Measurements from ENCODE around the gene SLAIN2. TPM values are rescaled to one million over a fixed set of nuclear protein-coding genes. Genes with fewer than 3 reads are reported as not detected.
A peak's percentile ranks its signal among the peaks of the same experiment; 100 is the strongest.
"Not testable (repeated sequence)": the region's sequence is repeated elsewhere in the genome, so short reads cannot be mapped to it uniquely, and the experiment has no call there.

Gene SLAIN2
- total RNA-seq, 2 donors from 2014 or later, result 42.7 to 59.2 TPM

GRCh38 chr4:48446642-48447041 is 105.3 kb downstream of the SLAIN2 start:
- ATAC-seq (no peak), DNase-seq (ENCODE audit: low spot score in 2 of 2) (no peak)
- Mint-ChIP-seq H3K27ac (no peak overlapping the region), H3K36me3 (no peaks in the 10 kb centered on the region), H3K9me3 (no peaks in the 10 kb centered on the region)

DNA sequence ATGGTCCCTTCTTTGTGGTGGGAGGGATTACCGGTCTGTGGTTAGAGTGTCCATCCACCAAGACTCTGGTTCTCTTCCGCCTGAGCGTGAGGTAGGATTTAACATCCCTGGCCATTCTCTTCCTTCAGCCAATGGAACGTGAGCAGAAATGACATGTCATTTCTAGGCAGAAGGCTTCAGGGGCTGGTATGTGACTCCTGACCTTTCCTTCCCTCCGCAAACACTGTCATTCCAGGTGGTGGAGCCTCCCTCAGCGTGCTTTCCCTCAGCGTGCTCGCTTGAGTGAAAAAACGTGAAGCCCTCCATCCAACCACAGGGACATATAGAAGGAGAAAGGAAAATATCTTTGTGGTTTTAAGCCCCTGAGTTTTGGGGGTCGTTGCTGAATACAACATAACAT is 107.8 kb downstream of the SLAIN2 start:
- no peak overlapping the region for H3K27ac Mint-ChIP-seq
- ATAC-seq (peak in 1 of 2 donors; percentile 30), DNase-seq (ENCODE audit: low spot score in 2 of 2) (no peak)
- no peaks in the 10 kb centered on the region for H3K36me3 Mint-ChIP-seq
- H3K9me3 Mint-ChIP-seq, result no peaks in the 10 kb centered on the region

- Mint-ChIP-seq H3K36me3 (no peaks in the 10 kb centered on the region), H3K9me3 (no peaks in the 10 kb centered on the region), H3K27ac (no peak overlapping the region)
- peak; percentile 28 to 54 for ATAC-seq
- no peak for DNase-seq (ENCODE audit: low spot score in 2 of 2)
These were observed 109.4 kb downstream of the SLAIN2 start for GRCh38 chr4:48450740-48451139.

- H3K27ac Mint-ChIP-seq, ATAC-seq, H3K36me3 Mint-ChIP-seq: not testable (repeated sequence)
These were observed 110.3 kb downstream of the SLAIN2 start for GRCh38 chr4:48451656-48452055.

GRCh38 chr4:48454591-48454990 is 113.3 kb downstream of the SLAIN2 start:
- Mint-ChIP-seq H3K36me3 (no peaks in the 10 kb centered on the region), H3K27ac (no peak overlapping the region), H3K9me3 (peaks cover 0 to 4% of the 10 kb centered on the region in 2 donors)
- ATAC-seq (no peak), DNase-seq (ENCODE audit: low spot score in 2 of 2) (no peak)

More at GRCh38 chr4:48451656-48452055, 110.3 kb downstream of the SLAIN2 start:
- not testable (repeated sequence) for H3K9me3 Mint-ChIP-seq; DNase-seq (ENCODE audit: low spot score in 2 of 2)

DNA sequence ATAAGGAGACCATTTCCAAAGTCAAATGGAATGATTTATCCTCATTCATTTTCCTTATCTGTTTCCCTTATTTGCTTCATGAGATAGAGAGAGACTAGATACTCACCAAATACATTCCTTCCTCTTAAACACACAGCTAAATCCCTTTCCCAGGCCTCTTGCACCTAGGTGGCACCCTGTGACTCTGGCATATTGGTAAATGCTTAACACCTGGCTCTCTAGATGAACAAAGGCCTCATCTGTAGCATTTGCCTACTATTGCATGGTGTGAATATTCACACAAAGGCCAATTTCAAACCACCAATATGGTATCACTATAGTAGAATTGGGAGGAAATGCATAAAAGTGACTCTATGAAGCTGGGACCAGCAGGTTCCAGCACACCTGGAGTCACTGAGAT is 119.7 kb downstream of the SLAIN2 start:
- DNase-seq (ENCODE audit: low spot score in 2 of 2), result no peak

GRCh38 chr4:48462363-48462762 is 121.0 kb downstream of the SLAIN2 start:
- no peak overlapping the region for H3K27ac Mint-ChIP-seq
- H3K36me3 Mint-ChIP-seq, result no peaks in the 10 kb centered on the region
- ATAC-seq (no peak), DNase-seq (ENCODE audit: low spot score in 2 of 2) (no peak)
- no peaks in the 10 kb centered on the region for H3K9me3 Mint-ChIP-seq

More for the DNA sequence above, 119.7 kb downstream of the SLAIN2 start:
- no peak for ATAC-seq
- peaks cover 0 to 4% of the 10 kb centered on the region in 2 donors for H3K9me3 Mint-ChIP-seq
- H3K36me3 Mint-ChIP-seq, result no peaks in the 10 kb centered on the region
- no peak overlapping the region for H3K27ac Mint-ChIP-seq

DNA sequence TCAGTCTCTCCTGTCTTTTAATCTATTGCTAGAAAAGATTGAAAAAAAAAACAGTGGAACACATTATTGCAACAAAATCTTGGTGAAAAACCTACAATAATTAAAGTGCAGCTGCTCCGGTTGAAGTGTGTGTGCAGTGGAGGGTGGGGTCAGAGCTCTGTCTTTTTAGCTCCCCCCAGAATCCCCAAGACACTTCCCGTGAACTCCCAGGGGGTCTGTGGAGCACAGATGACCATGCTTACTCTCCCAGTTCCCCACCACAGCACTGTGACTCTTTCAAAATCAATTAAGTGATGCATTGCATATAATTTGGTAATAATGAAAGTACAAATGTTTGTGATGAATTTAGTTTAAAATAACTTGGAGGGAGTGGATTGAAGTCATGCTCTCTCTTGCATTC is 126.1 kb downstream of the SLAIN2 start:
- Mint-ChIP-seq H3K27ac (no peak overlapping the region), H3K36me3 (no peaks in the 10 kb centered on the region)
- no peak for ATAC-seq

GRCh38 chr4:48467891-48468290 is 126.6 kb downstream of the SLAIN2 start:
- Mint-ChIP-seq H3K36me3 (no peaks in the 10 kb centered on the region), H3K27ac (no peak overlapping the region), H3K9me3 (no peaks in the 10 kb centered on the region)
- no peak for ATAC-seq
- no peak for DNase-seq (ENCODE audit: low spot score in 2 of 2)

More for the DNA sequence above, 126.1 kb downstream of the SLAIN2 start:
- DNase-seq (ENCODE audit: low spot score in 2 of 2), result no peak
- no peaks in the 10 kb centered on the region for H3K9me3 Mint-ChIP-seq

DNA sequence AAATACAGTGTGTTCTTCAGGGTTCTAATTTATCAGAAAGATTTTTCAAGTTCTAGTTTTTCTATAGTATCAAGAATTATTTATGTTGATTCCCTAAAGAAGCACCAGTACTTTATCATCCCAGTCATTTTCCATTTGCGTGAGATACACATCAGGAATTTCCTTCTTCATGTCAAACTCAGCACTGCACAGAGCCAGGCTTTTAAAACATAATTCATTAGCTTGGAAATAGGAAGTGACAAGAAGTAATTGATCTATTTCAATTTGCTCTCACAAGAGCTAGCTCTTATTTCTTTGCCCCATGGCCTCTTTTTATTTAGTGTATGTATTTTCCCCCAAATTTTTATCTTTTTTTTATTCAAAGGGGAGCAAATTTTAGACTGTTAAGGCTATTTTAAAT is 128.8 kb downstream of the SLAIN2 start:
- DNase-seq (ENCODE audit: low spot score in 2 of 2) (no peak), ATAC-seq (no peak)
- Mint-ChIP-seq H3K36me3 (no peaks in the 10 kb centered on the region), H3K9me3 (no peaks in the 10 kb centered on the region), H3K27ac (no peak overlapping the region)

DNA sequence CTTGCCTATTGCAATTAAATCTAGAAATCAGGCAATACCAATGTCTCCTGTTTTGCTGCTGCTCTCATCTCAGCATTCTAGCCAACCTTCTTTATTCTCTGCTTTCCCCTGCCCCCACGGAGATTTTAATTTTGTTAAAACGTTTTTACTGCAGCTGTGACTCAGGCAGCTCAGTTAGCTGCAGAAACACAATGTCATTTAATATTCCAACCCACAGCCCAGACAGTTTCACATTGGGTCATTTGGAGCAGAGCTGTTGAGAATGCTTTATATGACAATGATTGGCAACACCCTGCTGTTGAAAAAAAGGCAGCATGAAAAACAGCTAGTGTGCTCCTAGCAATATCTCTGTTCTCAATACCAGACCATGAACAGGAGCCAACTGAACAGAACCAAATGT is 129.2 kb downstream of the SLAIN2 start:
- DNase-seq (ENCODE audit: low spot score in 2 of 2) (no peak), ATAC-seq (peak in 1 of 2 donors; percentile 30)
- H3K27ac Mint-ChIP-seq, result no peak overlapping the region
- no peaks in the 10 kb centered on the region for H3K36me3 Mint-ChIP-seq
- no peaks in the 10 kb centered on the region for H3K9me3 Mint-ChIP-seq

DNA sequence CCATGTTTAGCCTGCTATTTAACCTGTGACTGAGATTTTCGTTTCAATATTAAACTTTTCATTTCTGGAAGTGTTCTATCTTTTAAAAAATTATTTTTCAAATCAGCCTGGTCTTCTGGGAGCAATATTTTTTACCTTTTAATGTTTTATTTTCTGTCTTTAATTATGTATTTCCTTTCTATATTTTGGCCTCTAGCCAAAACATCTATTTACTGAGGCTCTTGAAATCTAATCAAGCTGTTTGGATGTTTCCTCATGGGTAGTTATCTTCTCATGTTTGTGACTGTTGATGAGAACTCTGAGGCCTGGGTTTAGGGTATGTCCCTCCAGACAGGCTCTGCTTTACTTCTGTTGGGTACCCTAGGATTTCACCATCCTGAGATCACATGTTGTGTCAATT is 131.5 kb downstream of the SLAIN2 start:
- Mint-ChIP-seq H3K36me3 (no peaks in the 10 kb centered on the region), H3K9me3 (no peaks in the 10 kb centered on the region), H3K27ac (no peak overlapping the region)
- DNase-seq (ENCODE audit: low spot score in 2 of 2) (no peak), ATAC-seq (no peak)

DNA sequence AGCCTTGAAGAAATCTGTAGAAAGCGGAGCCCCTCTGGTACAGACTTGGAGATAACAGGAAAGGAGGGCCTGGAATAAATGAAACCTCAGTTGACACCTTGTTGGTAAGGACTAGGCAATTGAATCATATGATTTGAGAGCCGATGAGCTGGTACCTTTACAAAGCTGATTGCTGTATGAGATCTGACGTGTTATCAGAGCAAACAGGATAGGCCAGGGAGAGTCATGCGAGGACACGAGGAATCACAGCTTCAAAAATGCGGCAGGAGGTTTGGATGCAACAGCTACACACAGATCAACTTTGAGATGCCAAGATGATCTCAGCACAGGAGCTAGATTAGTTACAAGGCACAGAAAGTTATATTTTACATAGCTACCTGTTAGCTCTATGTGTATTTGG is 134.4 kb downstream of the SLAIN2 start:
- no peak for ATAC-seq
- no peaks in the 10 kb centered on the region for H3K9me3 Mint-ChIP-seq

More for the DNA sequence above, 134.4 kb downstream of the SLAIN2 start:
- DNase-seq (ENCODE audit: low spot score in 2 of 2), result no peak
- Mint-ChIP-seq H3K27ac (no peak overlapping the region), H3K36me3 (no peaks in the 10 kb centered on the region)

Other genes starting within 250 kb of the SLAIN2 start
- gene TXK, start 207.3 kb upstream of the SLAIN2 start, total RNA-seq, result 10 to 100 TPM; 16.4 to 48.2 TPM
- gene TEC, start 71.7 kb upstream of the SLAIN2 start, total RNA-seq, result 1 to 10 TPM; 4.3 to 8.3 TPM
- not detected for gene SLC10A4, start 141.8 kb downstream of the SLAIN2 start, total RNA-seq
- gene ZAR1, start 148.7 kb downstream of the SLAIN2 start, total RNA-seq, result not detected